Panc1 (cell line): ENCODE data around the gene ZCCHC10. TPM values are rescaled to one million over a fixed set of nuclear protein-coding genes. Genes with fewer than 3 reads are reported as not detected.
A peak's percentile ranks its signal among the peaks of the same experiment; 100 is the strongest.
"Not testable (repeated sequence)": the region's sequence is repeated elsewhere in the genome, so short reads cannot be mapped to it uniquely, and the experiment has no call there.

Experiments used
- ATAC-seq: fragments of 200-7000 bp; cut with Tn5 transposase; 2 replicates; pipeline ENCODE4 v1.9.1; 2020; ENCODE audit warnings: mild to moderate bottlenecking, moderate library complexity
- BruUV-seq: library from RNA; stranded (reverse); fragments of 400-500 nt; replicated peaks from 2 replicates; lab custom pipeline; 2021; lab: Mats Ljungman, UMichigan
- CTCF ChIA-PET: fragments of 300-600 bp; sonication (Branson Sonifier 250); formaldehyde crosslinking; loops from one replicate; lab custom pipeline; 2022; ENCODE audit warnings: antibody characterized with exemption; lab: Charles Lee
- POLR2A ChIA-PET: fragments of 300-600 bp; sonication (Branson Sonifier 250); formaldehyde crosslinking; loops from one replicate; lab custom pipeline; 2022; ENCODE audit warnings: antibody characterized with exemption; lab: Charles Lee
- DNase-seq: peaks from one replicate; pipeline ENCODE4 v3.0.0-alpha.2; 2010; ENCODE audit warnings: low read depth, low spot score
- H3K27ac ChIP-seq: 2 replicates; pipeline ENCODE4 v1.5.1; 2011; ENCODE audit warnings: mild to moderate bottlenecking, low read length, inconsistent platforms
- H3K27me3 ChIP-seq: fragments of 200-500 bp; sonication (Bioruptor generic); 2 replicates; pipeline ENCODE4 v1.6.0; 2014; ENCODE audit warnings: low read length, inconsistent platforms; ENCODE audit not compliant: control insufficient read depth, insufficient read depth
- H3K36me3 ChIP-seq: fragments of 200-500 bp; sonication (Bioruptor generic); 2 replicates; pipeline ENCODE4 v1.5.1; 2014; ENCODE audit warnings: inconsistent platforms, mild to moderate bottlenecking, low read length, moderate library complexity; ENCODE audit not compliant: control insufficient read depth, insufficient read depth
- H3K4me1 ChIP-seq: 2 replicates; pipeline ENCODE4 v1.5.1; 2011; ENCODE audit warnings: inconsistent platforms, mild to moderate bottlenecking, low read length, moderate library complexity; ENCODE audit not compliant: control insufficient read depth, insufficient read depth
- H3K4me3 ChIP-seq, 2 experiments: 2 replicates each; pipeline ENCODE4 v1.5.1; 2011 to 2012; ENCODE audit warnings: low read depth in 2 of 2, low read length in 2 of 2, mild to moderate bottlenecking in 2 of 2, inconsistent platforms in 1 of 2, moderate library complexity in 1 of 2
- H3K9me3 ChIP-seq: fragments of 200-500 bp; sonication (Bioruptor generic); 2 replicates; pipeline ENCODE4 v1.5.1; 2014; ENCODE audit warnings: low read depth, mild to moderate bottlenecking, inconsistent platforms, low read length, moderate library complexity; ENCODE audit not compliant: control insufficient read depth, insufficient read depth
- POLR2AphosphoS5 ChIP-seq: IDR thresholded peaks from 2 replicates; pipeline ENCODE4 v1.6.1; 2012; ENCODE audit warnings: mild to moderate bottlenecking, low read depth, low read length, moderate library complexity
- SIN3A ChIP-seq: IDR thresholded peaks from 2 replicates; pipeline ENCODE4 v1.6.1; 2012; ENCODE audit warnings: low read depth, mild to moderate bottlenecking, low read length, moderate library complexity, borderline replicate concordance; ENCODE audit not compliant: insufficient read depth
- TCF7L2 ChIP-seq: IDR thresholded peaks from 2 replicates; pipeline ENCODE4 v1.6.1; 2011; ENCODE audit warnings: mild to moderate bottlenecking, low read depth, low read length, inconsistent platforms
- in situ Hi-C: cut with HindIII; loops from 2 replicates; pipeline ENCODE4 v1.10.0; 2016; ENCODE audit warnings: low sequenced_read_pairs, low pct_unique_long_range_greater_than_20kb
- intact Hi-C: fragments of 100-400 bp; cut with micrococcal nuclease; formaldehyde crosslinking; loops from one replicate; pipeline ENCODE4 v1.10.0; 2022; ENCODE audit not compliant: unreplicated experiment
- total RNA-seq: library from RNA; stranded (reverse); gene quantifications from one replicate; pipeline ENCODE4 v1.2.1, GENCODE V29; 2021; ENCODE audit not compliant: unreplicated experiment
- TF ChIP-seq, protein P1 (sequence below), 2 experiments: IDR thresholded peaks; 2 replicates each; pipeline ENCODE4 v1.6.1; 2011 to 2012; ENCODE audit warnings: low read depth in 2 of 2, control low read depth in 1 of 2, low read length in 1 of 2, mild to moderate bottlenecking in 1 of 2, moderate library complexity in 1 of 2; ENCODE audit not compliant: insufficient read depth in 1 of 2
- TF ChIP-seq, protein P2 (sequence below): fragments of 450-650 bp; IDR thresholded peaks from 2 replicates; pipeline ENCODE4 v1.5.1; 2017; ENCODE audit warnings: mild to moderate bottlenecking

ZCCHC10 gene
- total RNA-seq, 1 experiment from 2014 or later: 30.8 TPM

DNA sequence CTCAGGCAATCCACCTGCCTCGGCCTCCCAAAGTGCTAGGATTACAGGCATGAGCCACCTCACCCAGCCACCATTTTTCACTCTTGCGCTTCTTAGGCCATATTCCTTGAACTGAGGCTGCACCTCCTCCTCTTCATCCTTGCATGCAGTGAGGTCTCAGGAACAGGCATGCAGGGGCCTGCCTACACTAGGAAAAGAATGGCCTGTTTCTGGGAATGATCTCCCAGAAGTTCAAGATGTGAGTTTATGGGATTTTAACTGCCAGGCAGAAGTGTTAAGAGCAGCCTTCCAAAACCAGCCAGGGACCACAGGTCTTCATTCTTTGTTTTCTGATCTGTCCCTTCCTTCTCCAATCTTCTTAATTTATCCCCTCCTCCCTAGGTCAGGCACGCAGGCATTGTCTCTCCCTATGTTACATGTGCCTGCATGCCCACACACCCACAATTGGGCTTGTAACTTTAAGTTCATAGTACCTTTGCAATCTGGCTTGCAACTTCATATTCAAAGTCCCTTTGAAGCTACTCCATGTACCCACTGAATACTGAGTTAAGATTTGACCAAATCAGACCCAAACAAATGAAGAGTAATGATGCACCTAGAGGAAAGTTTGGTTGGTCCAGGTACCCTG is 14.9 kb upstream of the ZCCHC10 start:
- intact Hi-C loops: no loop called here
- in situ Hi-C loops: no loop called here
- TF ChIP-seq TCF7L2 (no peak), SIN3A (no peak)
- TF ChIP-seq, protein P1, sequence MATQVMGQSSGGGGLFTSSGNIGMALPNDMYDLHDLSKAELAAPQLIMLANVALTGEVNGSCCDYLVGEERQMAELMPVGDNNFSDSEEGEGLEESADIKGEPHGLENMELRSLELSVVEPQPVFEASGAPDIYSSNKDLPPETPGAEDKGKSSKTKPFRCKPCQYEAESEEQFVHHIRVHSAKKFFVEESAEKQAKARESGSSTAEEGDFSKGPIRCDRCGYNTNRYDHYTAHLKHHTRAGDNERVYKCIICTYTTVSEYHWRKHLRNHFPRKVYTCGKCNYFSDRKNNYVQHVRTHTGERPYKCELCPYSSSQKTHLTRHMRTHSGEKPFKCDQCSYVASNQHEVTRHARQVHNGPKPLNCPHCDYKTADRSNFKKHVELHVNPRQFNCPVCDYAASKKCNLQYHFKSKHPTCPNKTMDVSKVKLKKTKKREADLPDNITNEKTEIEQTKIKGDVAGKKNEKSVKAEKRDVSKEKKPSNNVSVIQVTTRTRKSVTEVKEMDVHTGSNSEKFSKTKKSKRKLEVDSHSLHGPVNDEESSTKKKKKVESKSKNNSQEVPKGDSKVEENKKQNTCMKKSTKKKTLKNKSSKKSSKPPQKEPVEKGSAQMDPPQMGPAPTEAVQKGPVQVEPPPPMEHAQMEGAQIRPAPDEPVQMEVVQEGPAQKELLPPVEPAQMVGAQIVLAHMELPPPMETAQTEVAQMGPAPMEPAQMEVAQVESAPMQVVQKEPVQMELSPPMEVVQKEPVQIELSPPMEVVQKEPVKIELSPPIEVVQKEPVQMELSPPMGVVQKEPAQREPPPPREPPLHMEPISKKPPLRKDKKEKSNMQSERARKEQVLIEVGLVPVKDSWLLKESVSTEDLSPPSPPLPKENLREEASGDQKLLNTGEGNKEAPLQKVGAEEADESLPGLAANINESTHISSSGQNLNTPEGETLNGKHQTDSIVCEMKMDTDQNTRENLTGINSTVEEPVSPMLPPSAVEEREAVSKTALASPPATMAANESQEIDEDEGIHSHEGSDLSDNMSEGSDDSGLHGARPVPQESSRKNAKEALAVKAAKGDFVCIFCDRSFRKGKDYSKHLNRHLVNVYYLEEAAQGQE (IDR thresholded peaks at IDR 0.05; ENCODE audit: insufficient read depth in 1 of 2, low read depth in 2 of 2, low read length in 1 of 2): no peak
- POLR2A ChIA-PET: no interaction called here
- no peaks in the 10 kb centered on the region for H3K36me3 ChIP-seq
- BruUV-seq: no TSS peak
- no peak overlapping the region; the same call in 1 of the 2 replicates for H3K27ac ChIP-seq
- DNase-seq: no peak
- H3K27me3 ChIP-seq: no peaks in the 10 kb centered on the region
- CTCF ChIA-PET: no interaction called here
- H3K4me3 ChIP-seq: no peak overlapping the region
- H3K4me1 ChIP-seq: peaks cover 6% of the 10 kb centered on the region
- H3K9me3 ChIP-seq: no peaks in the 10 kb centered on the region
- ATAC-seq: no peak

DNA sequence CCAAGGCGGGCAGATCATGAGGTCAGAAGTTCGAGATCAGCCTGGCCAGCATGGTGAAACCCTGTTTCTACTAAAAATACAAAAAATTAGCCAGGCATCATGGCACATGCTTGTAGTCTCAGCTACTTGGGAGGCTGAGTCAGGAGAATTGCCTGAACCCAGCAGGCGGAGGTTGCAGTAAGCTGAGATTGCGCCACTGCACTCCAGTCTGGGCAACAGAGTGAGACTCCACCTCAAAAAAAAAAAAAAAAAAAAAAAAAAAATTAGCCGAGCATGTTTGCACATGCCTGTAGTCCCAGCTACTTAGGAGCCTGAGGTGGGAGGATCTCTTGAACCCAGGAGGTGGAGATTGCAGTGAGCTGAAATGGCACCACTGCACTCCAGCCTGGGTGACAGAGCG is 10.3 kb upstream of the ZCCHC10 start:
- BruUV-seq, DNase-seq, H3K36me3 ChIP-seq, CTCF ChIA-PET, H3K9me3 ChIP-seq, H3K27ac ChIP-seq, in situ Hi-C loops, ATAC-seq, intact Hi-C loops, H3K27me3 ChIP-seq, H3K4me3 ChIP-seq, POLR2A ChIA-PET: not testable (repeated sequence)
- H3K4me1 ChIP-seq: peaks cover 22% of the 10 kb centered on the region

DNA sequence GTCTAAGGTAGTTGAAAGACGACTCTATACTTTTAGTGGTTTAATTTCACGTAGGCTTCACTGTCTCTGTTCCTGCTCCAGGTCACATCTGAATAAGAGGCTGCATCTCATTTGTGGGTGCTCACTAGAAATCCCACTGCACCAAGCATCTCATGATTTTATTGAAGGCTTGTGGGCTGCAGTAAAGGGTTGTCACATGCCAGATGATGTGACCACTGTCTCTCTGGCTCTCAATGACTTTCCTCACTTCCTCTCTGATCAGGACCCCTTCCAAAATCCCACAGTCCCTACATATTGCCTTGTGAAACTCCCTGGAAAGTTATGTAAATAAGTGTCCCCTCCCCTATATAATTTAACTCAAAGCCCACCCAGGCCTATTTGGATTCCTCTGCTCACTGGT is 8.9 kb upstream of the ZCCHC10 start:
- ATAC-seq (no peak), DNase-seq (no peak)
- no TSS peak for BruUV-seq
- Histone ChIP-seq H3K27ac (0 out of 2 replicates have a peak overlapping the region, but pooled peaks have one; percentile 19), H3K9me3 (no peaks in the 10 kb centered on the region), H3K4me3 (no peak overlapping the region), H3K36me3 (no peaks in the 10 kb centered on the region), H3K27me3 (no peaks in the 10 kb centered on the region), H3K4me1 (peaks cover 17% of the 10 kb centered on the region)
- ChIA-PET CTCF (no interaction called here), POLR2A (no interaction called here)
- intact Hi-C loops (no loop called here), in situ Hi-C loops (no loop called here)
- TF ChIP-seq, protein P2, sequence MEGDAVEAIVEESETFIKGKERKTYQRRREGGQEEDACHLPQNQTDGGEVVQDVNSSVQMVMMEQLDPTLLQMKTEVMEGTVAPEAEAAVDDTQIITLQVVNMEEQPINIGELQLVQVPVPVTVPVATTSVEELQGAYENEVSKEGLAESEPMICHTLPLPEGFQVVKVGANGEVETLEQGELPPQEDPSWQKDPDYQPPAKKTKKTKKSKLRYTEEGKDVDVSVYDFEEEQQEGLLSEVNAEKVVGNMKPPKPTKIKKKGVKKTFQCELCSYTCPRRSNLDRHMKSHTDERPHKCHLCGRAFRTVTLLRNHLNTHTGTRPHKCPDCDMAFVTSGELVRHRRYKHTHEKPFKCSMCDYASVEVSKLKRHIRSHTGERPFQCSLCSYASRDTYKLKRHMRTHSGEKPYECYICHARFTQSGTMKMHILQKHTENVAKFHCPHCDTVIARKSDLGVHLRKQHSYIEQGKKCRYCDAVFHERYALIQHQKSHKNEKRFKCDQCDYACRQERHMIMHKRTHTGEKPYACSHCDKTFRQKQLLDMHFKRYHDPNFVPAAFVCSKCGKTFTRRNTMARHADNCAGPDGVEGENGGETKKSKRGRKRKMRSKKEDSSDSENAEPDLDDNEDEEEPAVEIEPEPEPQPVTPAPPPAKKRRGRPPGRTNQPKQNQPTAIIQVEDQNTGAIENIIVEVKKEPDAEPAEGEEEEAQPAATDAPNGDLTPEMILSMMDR: no peak
- TF ChIP-seq POLR2AphosphoS5: no peak
- no peak for TF ChIP-seq TCF7L2
- no peak for TF ChIP-seq SIN3A
- TF ChIP-seq, protein P1 (IDR thresholded peaks at IDR 0.05; ENCODE audit: insufficient read depth in 1 of 2, low read depth in 2 of 2, low read length in 1 of 2): no peak
